GM19043 (cell line): Measurements from ENCODE around the gene TMEM117.
A peak's percentile ranks its signal among the peaks of the same experiment; 100 is the strongest.

Experiments
- ATAC-seq: cut with Tn5 transposase; IDR thresholded peaks from one replicate; pipeline ENCODE4 v1.9.1; 2021; ENCODE audit warnings: low read depth; ENCODE audit not compliant: unreplicated experiment

Gene TMEM117

GRCh38 chr12:44063671-44064070, 227.8 kb downstream of the TMEM117 start:
- no peak for ATAC-seq

- no peak for ATAC-seq
These were observed 241.0 kb downstream of the TMEM117 start for GRCh38 chr12:44076871-44077270.

- ATAC-seq = no peak
These were observed 241.4 kb downstream of the TMEM117 start for GRCh38 chr12:44077294-44077693.

- no peak for ATAC-seq
These were observed 242.4 kb downstream of the TMEM117 start for GRCh38 chr12:44078273-44078672.

- ATAC-seq = no peak
These were observed 252.8 kb downstream of the TMEM117 start for GRCh38 chr12:44088647-44089046.

GRCh38 chr12:44091948-44092606, 256.2 kb downstream of the TMEM117 start:
- no peak for ATAC-seq

- no peak for ATAC-seq
These were observed 262.9 kb downstream of the TMEM117 start for GRCh38 chr12:44098786-44099185.

GRCh38 chr12:44099486-44099885, 263.6 kb downstream of the TMEM117 start:
- ATAC-seq = no peak

- ATAC-seq = no peak
These were observed 264.4 kb downstream of the TMEM117 start for GRCh38 chr12:44100264-44100663.

GRCh38 chr12:44101475-44101874, 265.6 kb downstream of the TMEM117 start:
- ATAC-seq = no peak

- ATAC-seq = no peak
These were observed 279.0 kb downstream of the TMEM117 start for GRCh38 chr12:44114906-44115305.

GRCh38 chr12:44117337-44117736, 281.5 kb downstream of the TMEM117 start:
- no peak for ATAC-seq

- no peak for ATAC-seq
These were observed 283.1 kb downstream of the TMEM117 start for GRCh38 chr12:44118946-44119345.

- no peak for ATAC-seq
These were observed 290.9 kb downstream of the TMEM117 start for GRCh38 chr12:44126806-44127205.

GRCh38 chr12:44127966-44128710, 292.3 kb downstream of the TMEM117 start:
- ATAC-seq = no peak

- no peak for ATAC-seq
These were observed 307.3 kb downstream of the TMEM117 start for GRCh38 chr12:44143175-44143574.

- ATAC-seq = no peak
These were observed 313.1 kb downstream of the TMEM117 start for GRCh38 chr12:44148936-44149335.

GRCh38 chr12:44154128-44154527, 318.2 kb downstream of the TMEM117 start:
- no peak for ATAC-seq

- ATAC-seq = no peak
These were observed 319.5 kb downstream of the TMEM117 start for GRCh38 chr12:44155358-44155757.

GRCh38 chr12:44157359-44157758, 321.5 kb downstream of the TMEM117 start:
- ATAC-seq = peak; percentile 85

- no peak for ATAC-seq
These were observed 322.9 kb downstream of the TMEM117 start for GRCh38 chr12:44158746-44159145.

- no peak for ATAC-seq
These were observed 323.3 kb downstream of the TMEM117 start for GRCh38 chr12:44159216-44159615.
